Inflammatory macrophage treated with lipopolysaccharide for 1 hour (primary cell): Measurements from ENCODE around the gene OSGEP.

Experiments
- DNase-seq, 2 donors: peaks; one replicate each; pipeline ENCODE4 v3.0.0-alpha.2; 2020 to 2022

OSGEP gene

DNA sequence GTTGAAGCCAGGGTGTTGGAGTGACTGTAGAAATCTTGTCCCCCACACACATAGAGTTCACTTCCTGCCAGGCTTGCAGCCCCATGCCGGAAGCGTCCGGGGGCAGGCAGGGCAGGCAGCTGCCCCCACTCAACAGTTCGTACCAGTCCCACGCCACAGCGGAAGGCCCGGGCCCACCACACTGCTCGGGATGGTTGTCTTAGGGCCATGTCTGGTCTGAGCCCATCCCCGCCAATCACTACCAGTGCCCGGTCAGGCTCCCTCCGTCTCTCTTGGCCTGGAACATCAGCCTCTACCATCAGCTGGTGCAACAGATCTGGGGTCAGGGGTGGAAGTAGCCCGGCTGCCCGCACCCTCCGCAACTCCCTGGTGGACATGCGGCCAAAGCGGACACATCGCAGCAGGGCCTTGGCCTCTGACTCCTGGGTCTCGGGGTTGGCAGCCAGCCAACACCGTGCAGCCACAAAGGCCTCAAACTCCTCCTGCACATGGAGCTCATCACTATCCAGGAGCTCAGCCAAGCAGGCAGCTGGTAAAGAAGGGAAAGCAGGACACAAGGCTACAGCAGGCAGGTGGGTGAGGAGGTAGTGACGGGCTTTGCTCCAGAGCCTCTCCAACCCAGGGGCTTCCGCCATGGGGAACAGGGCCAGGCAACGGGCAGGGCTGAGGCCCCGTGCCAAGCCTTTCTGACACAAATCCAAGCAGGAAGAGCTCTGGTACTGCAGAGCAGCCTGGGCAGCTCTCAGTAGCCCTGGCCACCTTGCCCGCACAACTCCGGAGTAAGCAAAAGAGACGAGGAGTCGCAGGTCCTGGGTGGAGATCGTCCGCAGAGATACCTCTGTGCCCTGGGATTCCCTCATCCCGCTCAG is 24.6 kb downstream of the OSGEP start:
- DNase-seq = no peak

DNA sequence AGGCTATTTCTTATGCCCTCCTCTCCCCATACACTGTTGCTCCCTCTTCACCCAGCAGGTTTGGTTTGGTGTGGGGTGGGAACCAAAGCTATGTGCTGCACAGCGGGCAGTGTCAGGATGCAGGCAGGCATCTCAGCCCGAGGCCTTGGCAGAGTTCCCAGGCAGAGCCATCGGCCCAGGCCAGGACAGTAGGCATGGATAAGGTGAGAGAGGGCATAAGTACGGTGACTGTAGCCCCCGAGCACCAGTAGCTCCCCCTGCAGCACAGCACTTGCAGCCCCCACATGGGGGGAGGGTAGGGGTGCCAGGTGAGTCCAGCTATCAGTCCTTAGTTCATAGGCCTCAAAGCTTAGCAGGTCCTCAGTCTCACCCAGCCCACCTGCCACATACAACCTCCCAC is 25.8 kb downstream of the OSGEP start:
- no peak for DNase-seq

DNA sequence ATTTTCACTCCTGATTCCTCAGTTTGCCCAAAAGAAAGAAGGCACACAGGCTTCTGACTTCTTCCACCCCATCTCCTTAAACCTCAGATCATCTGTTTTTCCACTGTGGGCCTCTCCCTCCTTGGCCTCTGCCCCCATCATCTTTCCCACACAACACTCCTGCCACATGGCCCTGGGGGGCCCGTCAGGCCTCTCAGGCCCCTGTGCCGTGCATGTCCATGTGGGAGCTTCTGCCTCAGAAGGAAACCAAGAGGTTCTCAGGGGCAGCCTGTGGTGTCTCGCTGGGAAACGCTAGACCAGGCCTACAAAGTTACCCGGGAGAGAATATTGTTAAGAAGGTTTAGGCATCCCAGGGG is 26.6 kb downstream of the OSGEP start:
- no peak for DNase-seq

DNA sequence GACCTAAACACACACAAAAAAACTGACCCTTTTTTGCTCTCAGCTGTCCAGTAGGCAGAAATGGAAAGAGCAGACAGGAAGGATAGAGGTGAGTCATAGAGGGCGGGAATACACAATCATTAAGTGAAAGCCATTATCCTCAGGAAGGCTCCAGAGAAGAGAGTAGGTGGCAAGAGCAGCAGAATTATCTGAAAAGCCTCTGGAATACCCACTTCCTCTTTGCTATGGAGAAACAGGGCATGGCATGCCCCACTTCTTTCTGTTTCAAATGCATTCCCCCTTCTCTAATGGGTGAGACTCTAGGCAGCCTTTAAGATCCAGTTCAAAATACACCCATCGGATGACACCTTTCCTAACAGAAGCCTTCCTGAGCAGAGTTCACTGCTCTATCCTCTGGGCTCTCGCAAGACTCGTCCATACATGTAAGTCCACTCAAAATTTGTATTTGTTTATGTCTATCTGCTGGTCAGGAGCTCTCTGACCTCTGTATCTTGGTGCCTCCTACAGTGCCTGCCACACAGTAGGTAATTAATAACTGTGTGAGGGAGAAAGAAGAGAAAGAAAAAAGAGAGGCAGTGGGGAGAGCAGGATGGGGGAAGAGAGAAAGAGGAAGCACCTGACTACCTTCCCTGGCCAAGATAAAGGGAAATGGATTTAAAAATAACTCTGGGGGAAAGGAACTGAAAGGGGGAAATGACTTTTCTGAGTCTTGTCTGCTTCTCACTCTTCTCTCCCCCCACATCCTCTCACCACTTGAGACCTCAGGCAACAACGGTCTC is 27.2 kb downstream of the OSGEP start:
- DNase-seq = peak; percentile 71 to 89

DNA sequence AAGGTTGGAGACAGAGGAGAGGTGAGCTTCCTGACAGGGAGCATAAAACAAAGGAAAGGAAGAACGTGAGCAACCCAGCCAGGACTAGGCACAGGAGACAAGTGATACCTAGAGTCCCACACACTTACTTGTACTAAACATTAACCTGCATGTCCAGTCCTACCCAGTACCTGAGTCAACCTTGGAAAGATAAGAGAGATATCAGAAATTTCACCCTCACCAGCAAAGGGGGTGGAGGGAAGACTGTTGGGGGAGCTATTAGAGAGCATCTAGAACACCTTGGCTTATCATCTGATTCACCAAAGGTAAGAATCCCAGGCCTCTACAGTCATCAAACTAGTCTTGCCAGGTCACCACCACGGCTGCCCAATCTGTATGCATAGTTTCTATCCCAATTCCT is 29.8 kb downstream of the OSGEP start:
- no peak for DNase-seq

DNA sequence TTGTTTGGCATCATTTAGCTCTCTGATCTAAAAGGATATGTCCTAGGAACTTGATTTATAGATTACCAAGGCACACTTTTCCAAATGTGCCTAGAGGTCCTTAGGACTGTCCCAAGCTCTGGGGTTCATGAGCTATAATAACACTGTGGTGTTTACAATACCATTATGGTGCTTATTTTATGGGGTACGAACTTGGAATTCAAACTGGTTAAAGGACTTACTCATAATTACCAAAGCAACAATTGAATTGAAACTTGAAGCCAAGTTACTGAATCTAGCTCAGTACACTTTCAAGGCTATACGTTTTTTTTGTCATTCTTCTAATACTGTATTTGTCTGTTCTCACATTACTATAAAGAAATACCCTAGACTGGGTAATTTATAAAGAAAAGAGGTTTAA is 31.7 kb downstream of the OSGEP start:
- DNase-seq = no peak

DNA sequence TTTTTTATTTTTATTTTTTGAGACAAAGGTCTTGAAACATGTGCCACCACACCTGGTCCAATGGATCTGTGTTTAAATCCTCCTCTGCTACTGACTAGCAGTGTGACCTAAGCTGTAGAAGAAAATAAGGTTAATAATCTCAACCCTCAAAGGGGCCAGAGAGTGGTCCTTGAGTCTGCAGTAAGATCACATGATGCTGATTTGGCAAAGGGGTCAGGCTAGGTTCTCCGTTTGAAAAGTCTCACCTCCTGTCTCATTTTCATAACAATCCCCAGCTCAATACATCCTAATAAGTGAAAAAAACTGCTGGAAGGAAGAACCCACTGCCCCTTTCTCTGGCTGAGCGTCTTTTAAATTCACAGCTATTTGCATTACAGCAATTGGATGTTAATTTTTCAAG is 33.3 kb downstream of the OSGEP start:
- DNase-seq = no peak

DNA sequence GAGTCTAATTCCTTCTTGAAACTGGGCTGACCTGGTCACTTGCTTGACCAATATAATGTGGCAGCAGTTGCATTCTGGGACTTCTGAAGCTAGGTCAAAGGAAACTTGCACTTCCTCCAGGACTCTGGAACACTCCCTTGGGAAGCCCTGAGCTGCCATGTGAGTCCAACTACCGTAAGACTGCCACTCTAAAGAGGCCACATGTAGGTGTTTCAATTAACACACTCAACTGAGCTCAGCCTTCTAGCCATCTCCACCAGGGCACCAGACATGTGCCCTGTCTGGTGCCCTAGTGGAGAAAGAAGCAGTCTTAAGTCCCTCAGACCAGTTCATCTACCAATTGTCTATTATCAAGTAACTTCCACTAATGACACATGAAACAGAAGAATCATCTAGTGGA is 35.2 kb downstream of the OSGEP start:
- peak in 1 of 2 donors; percentile 33 for DNase-seq

DNA sequence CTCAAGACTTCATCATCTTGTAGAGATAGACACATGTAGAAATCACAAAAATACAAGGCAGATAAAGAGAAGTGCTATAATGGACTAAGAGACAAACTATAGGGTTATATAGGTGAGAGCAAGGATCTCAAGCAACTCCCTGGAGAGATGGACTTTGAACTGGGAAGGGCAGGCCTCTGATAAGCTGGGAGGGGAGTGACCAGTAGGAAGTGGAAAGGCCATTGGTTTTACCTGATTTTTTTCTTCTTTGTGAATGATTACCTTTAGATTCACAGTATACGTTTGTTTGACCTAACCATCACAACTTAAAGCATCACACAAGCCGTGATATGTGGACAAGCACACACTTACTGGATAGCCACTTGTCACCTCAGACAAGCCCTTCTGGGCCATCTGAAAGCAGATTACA is 36.1 kb downstream of the OSGEP start:
- no peak for DNase-seq

DNA sequence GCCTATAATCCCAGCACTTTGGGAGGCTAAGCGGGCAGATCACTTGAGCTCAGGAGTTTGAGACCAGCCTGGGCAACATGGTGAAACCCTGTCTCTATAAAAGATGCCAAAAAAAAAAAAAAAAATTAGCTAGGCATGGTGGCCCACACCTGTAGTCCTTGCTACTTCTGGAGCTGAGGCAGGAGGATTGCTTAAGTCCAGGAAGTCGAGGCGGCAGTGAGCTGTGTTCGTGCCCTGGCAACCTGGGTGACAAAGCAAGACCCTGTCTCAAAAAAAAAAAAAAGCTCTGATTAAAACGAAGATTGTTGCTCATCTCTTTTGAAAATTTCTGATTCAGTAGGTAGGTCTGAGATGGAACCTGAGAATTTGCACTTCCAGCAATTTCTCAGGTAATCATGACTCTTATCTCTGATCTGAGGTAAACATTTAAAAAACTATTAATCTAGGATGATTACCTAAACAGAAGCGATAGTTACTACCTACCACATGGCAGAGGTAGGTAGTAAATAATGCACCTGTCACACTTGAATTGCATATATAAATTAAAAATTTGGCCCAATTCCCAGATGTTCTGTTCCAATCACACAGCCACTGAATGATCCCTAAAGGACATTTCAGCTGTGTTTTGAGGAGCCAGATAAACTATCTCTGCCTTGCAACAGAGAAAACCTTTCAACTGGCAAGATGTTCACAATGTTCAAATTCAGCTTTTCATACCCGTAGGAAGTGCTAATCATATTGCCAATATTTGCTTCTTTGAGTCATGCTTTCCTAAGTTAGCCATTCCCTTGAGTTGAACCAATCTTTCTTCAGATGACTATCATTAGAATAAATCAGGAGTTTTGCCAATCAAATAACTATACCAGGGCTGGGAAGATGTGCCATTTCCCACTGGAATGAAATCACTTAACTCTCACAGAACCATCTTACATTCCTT is 37.1 kb downstream of the OSGEP start:
- DNase-seq = no peak

DNA sequence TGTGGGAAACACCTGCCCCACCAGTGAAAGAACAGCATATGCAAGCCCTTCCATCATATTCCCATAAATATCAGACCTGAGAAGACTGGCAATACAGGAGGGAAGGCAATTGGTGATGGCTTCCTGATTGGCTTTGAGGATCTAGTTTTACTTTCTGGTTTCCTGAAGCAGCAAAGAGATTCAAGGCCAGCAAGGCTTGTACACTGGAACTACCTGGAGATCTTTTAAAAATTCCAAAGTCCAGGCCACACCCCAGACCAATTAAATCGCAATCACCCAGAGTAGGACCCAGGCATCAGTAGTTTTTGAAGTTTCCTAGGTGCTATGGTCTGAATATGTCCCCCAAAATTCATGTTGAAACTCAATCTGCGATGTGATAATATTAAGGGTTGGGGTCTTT is 38.4 kb downstream of the OSGEP start:
- DNase-seq = no peak

DNA sequence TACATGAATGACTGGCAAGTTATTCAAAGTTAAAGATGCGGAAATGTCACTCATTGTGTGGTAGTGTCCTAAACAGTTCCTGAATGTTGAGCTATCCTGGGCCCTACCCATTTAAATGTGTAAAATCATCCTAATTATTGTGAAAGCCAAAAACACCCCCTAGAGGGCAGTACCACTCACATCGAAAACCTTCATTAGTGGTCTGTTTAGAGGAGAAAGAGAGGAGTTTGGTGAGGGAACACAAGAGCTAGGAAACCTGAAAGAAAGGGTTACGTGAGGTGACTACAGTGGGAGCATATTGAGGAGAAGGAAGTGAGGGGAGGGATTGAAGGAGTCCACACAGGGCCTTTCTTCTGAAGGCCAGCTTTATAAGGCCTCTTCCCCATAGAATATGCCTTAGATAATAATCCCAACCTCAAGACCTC is 38.8 kb downstream of the OSGEP start:
- DNase-seq = peak; percentile 63 to 83

DNA sequence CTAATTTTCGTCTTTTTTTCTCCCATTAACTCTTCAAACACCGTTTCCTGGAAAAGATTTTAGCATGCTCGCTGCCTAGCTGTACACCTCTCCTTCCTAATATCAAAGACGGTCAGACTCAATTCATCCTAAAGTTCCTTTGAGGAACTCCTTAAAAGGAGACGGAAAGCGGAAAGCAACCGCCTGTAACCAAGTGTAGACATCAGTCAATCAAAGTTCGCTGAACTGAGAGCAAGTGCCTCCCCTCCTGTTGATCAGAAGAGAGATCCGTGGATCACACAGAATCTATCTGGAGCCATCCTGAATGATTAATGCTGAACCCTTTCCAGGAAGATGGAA is 40.9 kb downstream of the OSGEP start:
- peak; percentile 38 to 49 for DNase-seq

DNA sequence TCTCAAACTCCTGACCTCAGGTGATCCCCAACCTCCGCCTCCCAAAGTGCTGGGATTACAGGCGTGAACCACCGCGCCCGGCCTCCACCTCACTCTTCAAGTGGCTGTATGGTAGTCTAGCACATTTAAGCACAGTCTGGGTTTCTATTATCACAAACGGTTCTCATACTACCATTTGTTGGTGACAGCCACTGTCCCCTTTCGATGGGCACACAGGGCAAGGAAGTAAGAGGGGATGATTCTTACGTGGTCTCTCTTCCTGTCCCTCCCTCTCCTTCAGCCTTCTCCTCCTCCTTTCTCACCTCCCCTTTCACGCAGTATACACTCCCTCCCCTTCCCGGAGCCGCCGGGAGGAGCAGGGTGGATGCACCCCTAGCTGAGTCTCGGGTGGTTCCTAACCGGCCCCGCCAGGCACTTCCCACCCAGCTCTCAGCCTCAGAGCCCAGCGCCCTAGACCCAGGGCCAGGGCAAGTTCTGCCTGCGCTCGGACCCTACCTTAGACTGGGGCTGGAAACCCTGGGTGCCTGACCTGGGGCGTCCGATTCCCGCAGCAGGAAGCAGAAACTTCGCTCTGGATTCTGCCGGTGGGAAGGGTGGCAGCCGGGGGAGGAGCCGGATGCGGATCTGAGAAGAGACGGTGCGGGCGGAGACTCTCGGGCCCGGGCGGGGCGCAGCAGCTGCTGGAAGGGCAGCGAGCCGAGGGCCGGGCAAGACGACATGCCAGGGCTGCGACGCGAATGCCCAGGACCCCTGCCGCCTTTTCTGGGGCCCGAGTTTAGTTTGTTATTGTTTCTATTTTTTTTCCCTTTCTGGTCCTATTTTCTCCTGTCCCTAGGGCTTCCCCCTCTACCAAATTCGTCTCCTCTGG is 41.5 kb downstream of the OSGEP start, which contains the start of gene TEP1:
TEP1 (minus strand) TSS at position 626 of the 868 bp plus-strand sequence. CDS start 5,062 bp downstream, outside the sequence.
- peak; percentile 77 to 82 for DNase-seq

DNA sequence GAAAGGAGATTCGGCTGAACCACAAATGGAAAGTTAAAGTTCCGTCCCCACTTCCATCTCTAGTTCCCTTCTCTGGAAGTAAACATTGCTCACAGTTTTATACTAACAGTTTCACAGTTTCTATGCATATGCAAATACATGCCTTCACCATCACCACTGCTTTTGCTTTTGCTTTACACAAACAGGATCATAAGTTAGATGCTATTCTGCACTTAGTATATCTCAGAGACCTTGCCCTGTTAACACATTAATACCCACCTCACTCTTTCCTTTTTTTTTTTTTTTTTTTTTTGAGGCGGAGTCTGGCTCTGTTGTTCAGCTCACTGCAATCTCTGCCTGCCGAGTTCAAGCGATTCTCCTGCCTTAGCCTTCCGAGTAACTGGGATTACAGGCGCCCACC is 42.2 kb downstream of the OSGEP start:
- peak; percentile 61 to 71 for DNase-seq

DNA sequence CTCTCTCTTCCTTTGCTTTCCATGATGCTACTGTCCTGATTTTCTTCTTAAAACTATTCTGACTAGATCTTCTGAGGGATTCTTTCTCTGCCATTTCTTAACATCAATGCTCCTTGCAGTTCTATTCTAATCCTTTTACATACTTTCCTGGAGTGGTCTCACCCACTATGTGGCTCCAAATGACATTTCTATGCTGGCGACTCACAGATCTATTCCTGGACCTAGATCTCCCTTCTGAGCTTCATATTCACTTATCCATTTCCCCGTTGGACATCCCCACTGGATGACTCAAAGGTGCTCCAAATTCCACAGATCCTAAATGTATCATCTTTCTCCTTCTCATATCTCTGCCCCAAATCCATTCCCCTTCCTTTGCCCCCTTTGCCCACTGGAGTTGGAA is 45.4 kb downstream of the OSGEP start:
- DNase-seq = no peak

DNA sequence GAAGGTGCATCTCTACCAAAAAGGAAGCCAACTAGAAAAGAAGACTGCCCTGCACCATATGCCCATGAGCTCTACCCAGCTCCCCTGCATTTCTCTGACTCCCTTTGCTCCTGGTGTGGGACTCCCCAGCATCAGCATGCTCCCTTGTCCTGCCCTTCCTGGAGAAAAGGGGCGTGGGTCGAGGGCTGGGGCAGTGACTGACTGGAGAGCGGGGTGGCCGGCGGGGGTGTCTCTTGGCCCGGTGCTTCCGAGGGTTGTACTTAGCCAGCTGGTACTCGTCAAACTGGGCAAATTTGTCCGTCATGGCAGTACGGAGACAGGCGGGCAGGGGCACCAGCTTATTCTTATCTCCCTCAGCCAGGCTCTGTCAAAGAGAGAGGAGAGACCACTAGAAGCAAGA is 51.1 kb downstream of the OSGEP start:
- DNase-seq = no peak

DNA sequence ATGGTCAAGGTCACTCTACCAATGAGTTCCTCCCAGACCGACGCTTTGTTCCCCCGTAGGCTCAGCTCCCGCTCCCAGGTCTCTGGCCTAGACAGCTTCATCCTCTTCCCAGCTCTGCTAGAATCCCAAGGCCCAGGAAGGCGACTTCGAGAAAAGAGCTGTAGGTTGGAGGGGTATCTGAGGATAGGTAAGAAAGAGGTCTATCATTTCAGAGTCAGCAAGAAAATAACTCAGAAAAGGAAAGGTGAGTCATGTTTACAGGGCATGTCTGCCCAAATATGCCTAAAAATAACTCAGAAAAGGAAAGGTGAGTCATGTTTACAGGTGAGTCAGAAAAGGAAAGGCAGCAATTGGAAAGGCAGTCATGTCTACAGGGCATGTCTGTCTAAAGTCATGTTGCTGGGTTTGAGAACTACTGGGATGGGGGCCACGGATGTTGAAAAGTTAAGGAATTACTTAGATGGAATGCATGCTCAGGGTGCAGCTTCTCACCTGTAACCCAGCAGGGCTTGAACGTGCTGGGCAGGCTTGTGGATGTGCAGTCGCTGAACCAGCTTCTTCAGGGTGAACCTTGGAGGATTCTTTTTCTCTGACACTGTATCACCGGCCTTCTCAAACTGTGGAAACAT is 53.5 kb downstream of the OSGEP start:
- DNase-seq = no peak

DNA sequence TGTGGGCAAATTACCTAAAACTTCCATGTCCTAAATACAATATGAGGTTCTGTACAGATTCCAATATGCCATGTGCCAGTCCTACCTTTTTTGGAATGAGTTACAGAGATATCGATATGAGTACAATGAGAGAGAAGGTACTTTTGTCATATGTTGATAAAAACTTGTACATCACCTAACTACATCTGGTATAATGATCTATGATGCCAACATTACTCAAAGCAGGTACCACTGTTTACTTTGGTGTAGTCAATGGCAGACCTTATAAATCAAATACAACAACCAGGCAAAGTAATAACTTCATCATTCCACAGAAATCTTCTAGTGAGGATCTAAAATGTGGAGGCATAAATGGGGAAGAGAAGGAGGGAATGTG is 54.0 kb downstream of the OSGEP start:
- DNase-seq = no peak

DNA sequence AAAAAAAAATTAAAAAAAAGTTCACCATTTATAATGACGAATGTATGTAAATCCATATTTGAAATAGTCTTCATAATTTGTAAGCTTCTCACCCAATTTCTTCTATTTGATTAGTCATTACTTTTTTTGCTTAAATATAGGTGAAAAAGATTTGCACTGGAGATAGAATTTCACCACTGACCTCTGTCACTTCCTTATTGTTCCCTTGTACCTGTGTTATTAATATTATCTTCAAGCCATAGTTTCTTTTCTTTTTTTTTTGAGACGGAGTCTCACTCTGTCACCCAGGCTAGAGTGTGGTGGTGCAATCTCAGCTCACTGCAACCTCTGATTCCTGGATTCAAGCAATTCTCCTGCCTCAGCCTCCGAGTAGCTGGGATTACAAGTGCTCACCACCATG is 57.1 kb downstream of the OSGEP start:
- no peak for DNase-seq
